Measurements from ENCODE around the gene P4HA2.
A peak's percentile ranks its signal among the peaks of the same experiment; 100 is the strongest.

Gene P4HA2

GRCh38 chr5:132227235-132227484 lies 493 bp downstream of the P4HA2 start:
- TF ChIP-seq TOX (CRISPR knock-in tag; IDR thresholded peaks at IDR 0.05; ENCODE audit: borderline replicate concordance) (no peak), ZNF565 (CRISPR knock-in tag; conservative IDR thresholded peaks at IDR 0.05; ENCODE audit: low read depth) (no peak), ZNF70 (CRISPR knock-in tag; IDR thresholded peaks at IDR 0.05) (no peak), TCF4 (CRISPR knock-in tag; IDR thresholded peaks at IDR 0.05; ENCODE audit: borderline replicate concordance) (no peak), POU6F1 (CRISPR knock-in tag; IDR thresholded peaks at IDR 0.05; ENCODE audit: borderline replicate concordance, low read depth) (no peak), OSR1 (CRISPR knock-in tag; IDR thresholded peaks at IDR 0.05) (no peak), CSRNP3 (CRISPR knock-in tag; IDR thresholded peaks at IDR 0.05) (no peak), BACH2 (CRISPR knock-in tag; IDR thresholded peaks at IDR 0.05; ENCODE audit: borderline replicate concordance) (no peak), ZC3H10 (CRISPR knock-in tag; IDR thresholded peaks at IDR 0.05) (no peak), ZFP30 (CRISPR knock-in tag; IDR thresholded peaks at IDR 0.05) (no peak), CREB5 (CRISPR knock-in tag; IDR thresholded peaks at IDR 0.05; ENCODE audit: low read depth) (no peak), PATZ1 (CRISPR knock-in tag; IDR thresholded peaks at IDR 0.05; ENCODE audit: borderline replicate concordance) (no peak), ZFP3 (CRISPR knock-in tag; IDR thresholded peaks at IDR 0.05) (no peak), ARNTL (CRISPR knock-in tag; IDR thresholded peaks at IDR 0.05; ENCODE audit: borderline replicate concordance, low read depth) (no peak)
- ATAC-seq, result no peak

- peak; percentile 2; the same call in 1 of the 3 replicates for ATAC-seq
- TF ChIP-seq TSHZ2 (CRISPR knock-in tag; IDR thresholded peaks at IDR 0.05) (no peak), GLIS3 (CRISPR knock-in tag; IDR thresholded peaks at IDR 0.05) (no peak), POU6F1 (CRISPR knock-in tag; IDR thresholded peaks at IDR 0.05; ENCODE audit: borderline replicate concordance, low read depth) (no peak), ZNF8 (CRISPR knock-in tag; IDR thresholded peaks at IDR 0.05) (no peak), ZNF565 (CRISPR knock-in tag; conservative IDR thresholded peaks at IDR 0.05; ENCODE audit: low read depth) (no peak), PATZ1 (CRISPR knock-in tag; IDR thresholded peaks at IDR 0.05; ENCODE audit: borderline replicate concordance) (no peak), ARNTL (CRISPR knock-in tag; IDR thresholded peaks at IDR 0.05; ENCODE audit: borderline replicate concordance, low read depth) (no peak), CSDC2 (CRISPR knock-in tag; IDR thresholded peaks at IDR 0.05) (no peak), ZNF70 (CRISPR knock-in tag; IDR thresholded peaks at IDR 0.05) (no peak), TOX (CRISPR knock-in tag; IDR thresholded peaks at IDR 0.05; ENCODE audit: borderline replicate concordance) (no peak)
Measured at GRCh38 chr5:132226516-132227234, 978 bp downstream of the P4HA2 start.

All from SK-N-SH treated with all-trans-retinoic acid at 6 μM for 48 hours (cell line).